Neural cell (in vitro differentiated cells): ENCODE data around the gene NISCH. TPM values are rescaled to one million over a fixed set of nuclear protein-coding genes. Genes with fewer than 3 reads are reported as not detected.

ENCODE experiments used
- H2AFZ ChIP-seq: fragments of 200-600, 300-800 bp; sonication (generic), shearing (Covaris generic); 2 replicates; pipeline ENCODE4 v1.6.0; 2014; ENCODE audit warnings: low read depth, mild to moderate bottlenecking, antibody characterized with exemption, low read length, moderate library complexity
- H3F3A ChIP-seq: fragments of 200-600 bp; shearing (Covaris generic); 2 replicates; pipeline ENCODE4 v1.6.1; 2016; ENCODE audit warnings: mild to moderate bottlenecking, moderate library complexity, mixed read lengths, antibody characterized with exemption, low read length; ENCODE audit not compliant: insufficient read depth, poor library complexity, severe bottlenecking
- H3K27ac ChIP-seq: fragments of 200-600, 300-800 bp; sonication (generic), shearing (Covaris generic); 2 replicates; pipeline ENCODE4 v1.5.1; 2014; ENCODE audit warnings: mild to moderate bottlenecking, low read length, moderate library complexity
- H3K27me3 ChIP-seq: fragments of 300-800, 200-600 bp; sonication (generic), shearing (Covaris generic); 2 replicates; pipeline ENCODE4 v1.6.0; 2014; ENCODE audit warnings: mild to moderate bottlenecking, low read depth, low read length, moderate library complexity; ENCODE audit not compliant: insufficient read depth
- H3K36me3 ChIP-seq: fragments of 300-800, 200-600 bp; sonication (generic), shearing (Covaris generic); 2 replicates; pipeline ENCODE4 v1.5.1; 2014; ENCODE audit warnings: mild to moderate bottlenecking, antibody characterized with exemption, low read length, moderate library complexity; ENCODE audit not compliant: insufficient read depth
- H3K4me2 ChIP-seq: fragments of 300-800, 200-600 bp; sonication (generic), shearing (Covaris generic); 2 replicates; pipeline ENCODE4 v1.6.0; 2014; ENCODE audit warnings: mild to moderate bottlenecking, low read length
- H3K4me3 ChIP-seq: fragments of 300-800, 200-600 bp; sonication (generic), shearing (Covaris generic); 2 replicates; pipeline ENCODE4 v1.5.1; 2014; ENCODE audit warnings: mild to moderate bottlenecking, low read length, moderate library complexity
- H3K79me2 ChIP-seq: fragments of 200-600 bp; shearing (Covaris generic); replicated peaks from 2 replicates; pipeline ENCODE4 v1.6.0; 2014; ENCODE audit warnings: mild to moderate bottlenecking, low read length, moderate library complexity; ENCODE audit not compliant: insufficient read depth
- H3K9ac ChIP-seq: fragments of 300-800, 200-600 bp; sonication (generic), shearing (Covaris generic); 2 replicates; pipeline ENCODE4 v1.6.1; 2016; ENCODE audit warnings: mild to moderate bottlenecking, low read length, mixed read lengths
- H3K9me2 ChIP-seq: fragments of 200-600 bp; shearing (Covaris generic); 2 replicates; pipeline ENCODE4 v1.6.1; 2016; ENCODE audit warnings: mild to moderate bottlenecking, low read length, mixed read lengths; ENCODE audit not compliant: insufficient read depth
- H3K9me3 ChIP-seq: fragments of 200-600, 300-800 bp; sonication (generic), shearing (Covaris generic); 2 replicates; pipeline ENCODE4 v1.6.1; 2016; ENCODE audit warnings: mild to moderate bottlenecking, mixed run types, low read length, moderate library complexity, mixed read lengths
- H4K20me1 ChIP-seq: fragments of 200-600 bp; shearing (Covaris generic); 2 replicates; pipeline ENCODE4 v1.6.1; 2016; ENCODE audit warnings: mild to moderate bottlenecking, mixed run types; ENCODE audit not compliant: insufficient read depth
- CTCF ChIP-seq: fragments of 450-650 bp; IDR thresholded peaks from 2 replicates; pipeline ENCODE4 v1.5.1; 2014; ENCODE audit warnings: antibody characterized with exemption, mild to moderate bottlenecking, moderate library complexity; ENCODE audit not compliant: poor library complexity, severe bottlenecking
- EP300 ChIP-seq: fragments of 450-650 bp; conservative IDR thresholded peaks from 2 replicates; pipeline ENCODE4 v1.6.1; 2014; ENCODE audit warnings: antibody characterized with exemption, mild to moderate bottlenecking, moderate library complexity; ENCODE audit not compliant: poor library complexity, severe bottlenecking
- EZH2 ChIP-seq: fragments of 200-600, 300-800 bp; shearing (Covaris generic), sonication (generic); IDR thresholded peaks from 2 replicates; pipeline ENCODE4 v1.6.1; 2014; ENCODE audit warnings: antibody characterized with exemption, low read length, borderline replicate concordance, mild to moderate bottlenecking; ENCODE audit not compliant: insufficient read depth, poor library complexity, severe bottlenecking
- MXI1 ChIP-seq: fragments of 450-650 bp; conservative IDR thresholded peaks from 2 replicates; pipeline ENCODE4 v1.6.1; 2014; ENCODE audit warnings: antibody characterized with exemption, mild to moderate bottlenecking; ENCODE audit not compliant: poor library complexity, severe bottlenecking
- POLR2AphosphoS5 ChIP-seq: IDR thresholded peaks from 2 replicates; pipeline ENCODE4 v1.6.1; 2012
- RAD21 ChIP-seq: fragments of 450-650 bp; conservative IDR thresholded peaks from 2 replicates; pipeline ENCODE4 v1.6.1; 2014; ENCODE audit warnings: antibody characterized with exemption, mild to moderate bottlenecking, moderate library complexity
- REST ChIP-seq: IDR thresholded peaks from 2 replicates; pipeline ENCODE4 v1.6.1; 2012; ENCODE audit warnings: borderline replicate concordance
- SMC3 ChIP-seq: fragments of 450-650 bp; conservative IDR thresholded peaks from 2 replicates; pipeline ENCODE4 v1.6.1; 2014; ENCODE audit warnings: antibody characterized with exemption, mild to moderate bottlenecking, moderate library complexity; ENCODE audit not compliant: poor library complexity
- TAF1 ChIP-seq: IDR thresholded peaks from 2 replicates; pipeline ENCODE4 v1.6.1; 2012; ENCODE audit warnings: low read depth
- polyA plus RNA-seq: library from polyadenylated mRNA; depleted of rRNA; stranded (reverse); fragments of >200 nt; gene quantifications from 2 replicates; pipeline ENCODE4 v1.2.3, GENCODE V29; 2014

NISCH gene
- polyA plus RNA-seq, 1 donor from 2014 or later: 88.9 TPM

GRCh38 chr3:52521881-52522650 is 66.7 kb downstream of the NISCH start:
- no peaks in the 10 kb centered on the region for H4K20me1 ChIP-seq
- H3K4me2 ChIP-seq: no peak overlapping the region
- no peaks in the 10 kb centered on the region for H3K9me3 ChIP-seq
- H2AFZ ChIP-seq: no peak overlapping the region
- H3K27ac ChIP-seq: no peak overlapping the region
- H3K4me3 ChIP-seq: no peak overlapping the region
- no peaks in the 10 kb centered on the region for H3K9me2 ChIP-seq
- no peaks in the 10 kb centered on the region for H3F3A ChIP-seq
- H3K36me3 ChIP-seq: no peaks in the 10 kb centered on the region
- no peaks in the 10 kb centered on the region for H3K79me2 ChIP-seq
- H3K27me3 ChIP-seq: no peaks in the 10 kb centered on the region
- no peak overlapping the region for H3K9ac ChIP-seq
- TF ChIP-seq MXI1: no peak
- no peak for TF ChIP-seq EZH2
- TF ChIP-seq RAD21: no peak
- TF ChIP-seq POLR2AphosphoS5: no peak
- TF ChIP-seq EP300: no peak
- no peak for TF ChIP-seq CTCF
- TF ChIP-seq TAF1: no peak
- TF ChIP-seq REST: no peak
- no peak for TF ChIP-seq SMC3

- Histone ChIP-seq H3F3A (no peaks in the 10 kb centered on the region), H3K36me3 (no peaks in the 10 kb centered on the region), H3K4me3 (no peak overlapping the region), H3K27ac (no peak overlapping the region), H3K79me2 (no peaks in the 10 kb centered on the region), H3K27me3 (no peaks in the 10 kb centered on the region), H3K9me2 (no peaks in the 10 kb centered on the region), H3K4me2 (no peak overlapping the region), H3K9ac (no peak overlapping the region), H2AFZ (no peak overlapping the region), H3K9me3 (no peaks in the 10 kb centered on the region), H4K20me1 (no peaks in the 10 kb centered on the region)
- TF ChIP-seq EZH2 (no peak), POLR2AphosphoS5 (no peak), MXI1 (no peak), TAF1 (no peak), SMC3 (no peak)
Measured at GRCh38 chr3:52522651-52523251, 67.3 kb downstream of the NISCH start.
